ENCODE measurements around the gene CRADD.

- TF ChIP-seq TEAD4 (IDR thresholded peaks at IDR 0.05) (no peak), CEBPB (IDR thresholded peaks at IDR 0.05) (no peak), TCF12 (IDR thresholded peaks at IDR 0.05; ENCODE audit: low read depth) (no peak)
- TF ChIP-seq, protein P1, sequence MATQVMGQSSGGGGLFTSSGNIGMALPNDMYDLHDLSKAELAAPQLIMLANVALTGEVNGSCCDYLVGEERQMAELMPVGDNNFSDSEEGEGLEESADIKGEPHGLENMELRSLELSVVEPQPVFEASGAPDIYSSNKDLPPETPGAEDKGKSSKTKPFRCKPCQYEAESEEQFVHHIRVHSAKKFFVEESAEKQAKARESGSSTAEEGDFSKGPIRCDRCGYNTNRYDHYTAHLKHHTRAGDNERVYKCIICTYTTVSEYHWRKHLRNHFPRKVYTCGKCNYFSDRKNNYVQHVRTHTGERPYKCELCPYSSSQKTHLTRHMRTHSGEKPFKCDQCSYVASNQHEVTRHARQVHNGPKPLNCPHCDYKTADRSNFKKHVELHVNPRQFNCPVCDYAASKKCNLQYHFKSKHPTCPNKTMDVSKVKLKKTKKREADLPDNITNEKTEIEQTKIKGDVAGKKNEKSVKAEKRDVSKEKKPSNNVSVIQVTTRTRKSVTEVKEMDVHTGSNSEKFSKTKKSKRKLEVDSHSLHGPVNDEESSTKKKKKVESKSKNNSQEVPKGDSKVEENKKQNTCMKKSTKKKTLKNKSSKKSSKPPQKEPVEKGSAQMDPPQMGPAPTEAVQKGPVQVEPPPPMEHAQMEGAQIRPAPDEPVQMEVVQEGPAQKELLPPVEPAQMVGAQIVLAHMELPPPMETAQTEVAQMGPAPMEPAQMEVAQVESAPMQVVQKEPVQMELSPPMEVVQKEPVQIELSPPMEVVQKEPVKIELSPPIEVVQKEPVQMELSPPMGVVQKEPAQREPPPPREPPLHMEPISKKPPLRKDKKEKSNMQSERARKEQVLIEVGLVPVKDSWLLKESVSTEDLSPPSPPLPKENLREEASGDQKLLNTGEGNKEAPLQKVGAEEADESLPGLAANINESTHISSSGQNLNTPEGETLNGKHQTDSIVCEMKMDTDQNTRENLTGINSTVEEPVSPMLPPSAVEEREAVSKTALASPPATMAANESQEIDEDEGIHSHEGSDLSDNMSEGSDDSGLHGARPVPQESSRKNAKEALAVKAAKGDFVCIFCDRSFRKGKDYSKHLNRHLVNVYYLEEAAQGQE (IDR thresholded peaks at IDR 0.05; ENCODE audit: low read depth), result no peak
Measured at GRCh38 chr12:93877446-93877845, 200.3 kb downstream of the CRADD start.
